Astrocyte of the cerebellum (primary cell): ENCODE measurements around the gene USP7.

Experiments
- DNase-seq: peaks from one replicate; pipeline ENCODE4 v3.0.0-alpha.2; 2011; ENCODE audit warnings: low read depth
- H3K4me3 ChIP-seq: 2 replicates; pipeline ENCODE4 v1.5.1; 2011; ENCODE audit warnings: mild to moderate bottlenecking, low read depth, low read length, moderate library complexity
- CTCF ChIP-seq: IDR thresholded peaks from 2 replicates; pipeline ENCODE4 v1.5.1; 2012; ENCODE audit warnings: low read length, low read depth, moderate library complexity, mild to moderate bottlenecking; ENCODE audit errors: missing control alignments
- in situ Hi-C: cut with HindIII; loops from 2 replicates; pipeline ENCODE4 v1.10.0; 2017; ENCODE audit warnings: low sequenced_read_pairs

Gene USP7

DNA sequence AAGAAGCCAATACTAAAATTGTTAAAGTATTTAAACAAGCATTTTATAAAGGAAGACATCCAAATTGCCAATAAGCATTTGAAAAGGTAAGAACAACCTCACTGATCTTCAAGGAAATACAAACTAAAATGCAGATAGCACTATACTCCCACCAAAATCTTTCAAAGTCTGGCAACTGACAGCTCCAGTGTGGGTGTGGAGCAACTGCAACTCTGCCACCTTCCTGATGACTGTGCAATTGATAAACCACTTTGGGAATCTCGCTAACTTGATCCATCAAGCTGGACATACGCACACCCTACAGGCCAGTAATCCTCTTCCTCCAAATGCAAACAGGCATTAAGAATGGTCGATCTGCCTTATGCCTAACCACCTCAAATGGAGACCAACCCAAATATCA, 49.6 kb downstream of the USP7 start:
- in situ Hi-C loops = loop anchor here (25.0 kb wide), 1 partner anchor 102 kb away; no protein-coding TSS in a partner anchor
- no peak for DNase-seq
- TF ChIP-seq CTCF = no peak
- no peak overlapping the region for H3K4me3 ChIP-seq

DNA sequence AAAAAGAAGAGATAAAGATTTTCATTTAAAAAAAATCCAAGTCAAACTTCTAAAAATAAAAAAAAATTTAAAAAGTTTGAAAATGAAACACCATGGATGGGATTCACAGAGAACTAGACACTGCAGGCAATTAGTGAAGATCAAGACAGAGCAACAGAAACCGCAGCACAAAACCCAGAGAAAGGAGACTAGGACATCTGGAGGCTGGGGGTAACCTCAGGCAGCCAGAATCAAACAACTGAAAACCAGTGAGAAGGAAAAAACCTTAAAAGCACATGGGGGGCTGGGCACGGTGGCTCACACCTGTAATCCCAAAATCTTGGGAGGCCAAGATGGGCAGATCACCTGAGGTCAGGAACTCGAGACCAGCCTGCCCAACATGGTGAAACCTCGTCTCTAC, 50.9 kb downstream of the USP7 start:
- no peak for TF ChIP-seq CTCF
- no peak overlapping the region for H3K4me3 ChIP-seq
- in situ Hi-C loops = loop anchor here (25.0 kb wide), 1 partner anchor 100 kb away; no protein-coding TSS in a partner anchor
- no peak for DNase-seq

- no peak for DNase-seq
- in situ Hi-C loops = loop anchor here (25.0 kb wide), 1 partner anchor 99 kb away; no protein-coding TSS in a partner anchor
- no peak overlapping the region for H3K4me3 ChIP-seq
- no peak for TF ChIP-seq CTCF
Observed at GRCh38 chr16:8910811-8911210, 52.9 kb downstream of the USP7 start.

GRCh38 chr16:8908810-8909468, 54.8 kb downstream of the USP7 start:
- in situ Hi-C loops = loop anchor here (25.0 kb wide), 1 partner anchor 97 kb away; no protein-coding TSS in a partner anchor
- TF ChIP-seq CTCF = no peak
- DNase-seq = no peak
- no peak overlapping the region for H3K4me3 ChIP-seq

DNA sequence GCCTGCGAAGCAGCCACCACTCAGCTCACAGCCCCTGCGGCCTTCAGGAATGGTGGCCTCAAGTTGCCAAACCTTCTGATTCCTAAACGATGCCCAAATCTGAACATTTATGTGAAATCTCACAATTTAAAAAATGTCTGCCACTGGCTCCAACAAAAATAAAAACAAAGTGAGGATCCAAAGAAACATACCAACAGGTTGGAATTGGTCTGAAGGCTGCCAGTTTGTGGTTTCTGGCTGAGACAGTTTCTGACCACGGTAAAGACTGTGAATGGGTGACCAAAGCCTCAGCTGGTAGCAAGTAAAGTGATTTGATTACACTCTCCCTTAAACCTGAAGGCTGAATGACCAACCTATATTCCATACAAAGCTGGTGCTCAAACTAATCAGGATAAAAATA, 56.6 kb downstream of the USP7 start:
- in situ Hi-C loops = loop anchor here (25.0 kb wide), 1 partner anchor 95 kb away; no protein-coding TSS in a partner anchor
- TF ChIP-seq CTCF = no peak
- DNase-seq = no peak
- H3K4me3 ChIP-seq = no peak overlapping the region

DNA sequence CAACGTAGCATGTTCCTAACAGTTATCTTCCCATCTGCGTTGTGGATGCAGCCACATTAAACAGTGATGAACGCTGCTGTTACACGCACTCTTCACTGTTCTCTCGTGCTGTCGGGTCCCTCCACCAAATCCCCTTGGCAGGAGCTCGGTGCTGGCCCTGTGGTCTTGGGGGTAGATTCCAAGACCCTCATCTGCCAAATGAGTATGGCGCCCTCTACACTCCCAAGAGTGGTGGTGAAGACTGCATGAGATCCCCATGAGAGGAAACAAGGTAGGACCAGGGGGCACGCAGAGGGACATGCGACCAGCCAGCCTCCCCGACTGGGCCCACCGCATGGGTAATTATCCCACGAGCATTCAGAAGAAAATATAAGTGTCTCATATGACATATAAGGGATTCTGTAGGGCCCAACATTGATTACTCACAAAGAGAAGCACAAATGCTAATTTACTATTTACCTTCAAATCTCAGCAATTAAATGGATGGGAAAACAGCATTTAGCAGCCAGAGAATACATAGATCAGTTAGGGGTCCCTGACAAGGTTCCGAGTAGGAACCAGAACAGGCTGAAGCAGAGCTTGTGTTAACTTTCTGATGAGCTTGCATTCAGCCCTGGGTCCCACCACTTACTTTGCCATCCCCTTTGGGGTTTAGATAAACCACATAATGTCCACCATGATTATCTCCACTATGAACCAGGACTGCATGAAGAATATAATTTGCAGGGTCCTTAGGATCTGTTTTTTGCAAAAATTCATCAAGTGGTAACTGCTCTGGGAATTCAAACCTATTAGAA, 57.7 kb downstream of the USP7 start:
- in situ Hi-C loops = loop anchor here (25.0 kb wide), 1 partner anchor 94 kb away; no protein-coding TSS in a partner anchor
- peak; percentile 40 for TF ChIP-seq CTCF
- H3K4me3 ChIP-seq = no peak overlapping the region
- DNase-seq = no peak
